ENCODE measurements around the gene ITPRID2. TPM values are rescaled to one million over a fixed set of nuclear protein-coding genes. Genes with fewer than 3 reads are reported as not detected.

ITPRID2 gene
- total RNA-seq, 1 experiment from 2014 or later, result 114 TPM

DNA sequence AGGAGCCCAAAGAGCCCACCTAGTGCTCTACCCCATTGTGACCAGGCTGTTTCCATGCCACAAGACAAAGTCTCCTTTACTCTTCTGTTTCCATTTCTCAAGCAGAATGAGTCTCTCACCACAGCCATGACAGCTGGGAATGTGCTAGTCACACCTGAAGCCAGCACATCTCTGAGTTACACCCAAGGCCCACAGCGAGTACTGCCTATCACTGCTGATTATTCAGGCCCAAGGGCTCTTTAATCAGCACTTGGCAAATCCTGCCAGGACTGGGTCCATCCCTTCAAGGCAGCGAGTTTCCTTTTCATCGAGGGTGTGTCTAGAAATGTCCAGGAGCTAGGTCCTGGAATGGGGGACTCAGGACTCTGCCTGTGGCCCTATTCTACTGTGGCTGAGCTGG, 79.5 kb downstream of the ITPRID2 start:
- Mint-ChIP-seq H3K27ac (ENCODE audit: low read depth, unreplicated experiment) (no peak overlapping the region), H3K4me3 (ENCODE audit: unreplicated experiment) (no peak overlapping the region), H3K4me1 (ENCODE audit: insufficient read depth, unreplicated experiment) (peaks cover 15% of the 10 kb centered on the region), H3K36me3 (ENCODE audit: insufficient read depth, unreplicated experiment) (no peaks in the 10 kb centered on the region), H3K9me3 (ENCODE audit: unreplicated experiment) (peaks cover 9% of the 10 kb centered on the region), H3K27me3 (ENCODE audit: insufficient read depth, unreplicated experiment) (no peaks in the 10 kb centered on the region)
- CTCF ChIA-PET, result interaction anchor here (0.6 to 0.7 kb wide), 3 partner anchors 16 to 108 kb away, joined by 3 to 5 read pairs (median 4); no protein-coding TSS in a partner anchor
- no TSS peak for BruUV-seq (replicated peaks)
- DNase-seq (ENCODE audit: unreplicated experiment), result no peak
- TF ChIP-seq, protein P1, sequence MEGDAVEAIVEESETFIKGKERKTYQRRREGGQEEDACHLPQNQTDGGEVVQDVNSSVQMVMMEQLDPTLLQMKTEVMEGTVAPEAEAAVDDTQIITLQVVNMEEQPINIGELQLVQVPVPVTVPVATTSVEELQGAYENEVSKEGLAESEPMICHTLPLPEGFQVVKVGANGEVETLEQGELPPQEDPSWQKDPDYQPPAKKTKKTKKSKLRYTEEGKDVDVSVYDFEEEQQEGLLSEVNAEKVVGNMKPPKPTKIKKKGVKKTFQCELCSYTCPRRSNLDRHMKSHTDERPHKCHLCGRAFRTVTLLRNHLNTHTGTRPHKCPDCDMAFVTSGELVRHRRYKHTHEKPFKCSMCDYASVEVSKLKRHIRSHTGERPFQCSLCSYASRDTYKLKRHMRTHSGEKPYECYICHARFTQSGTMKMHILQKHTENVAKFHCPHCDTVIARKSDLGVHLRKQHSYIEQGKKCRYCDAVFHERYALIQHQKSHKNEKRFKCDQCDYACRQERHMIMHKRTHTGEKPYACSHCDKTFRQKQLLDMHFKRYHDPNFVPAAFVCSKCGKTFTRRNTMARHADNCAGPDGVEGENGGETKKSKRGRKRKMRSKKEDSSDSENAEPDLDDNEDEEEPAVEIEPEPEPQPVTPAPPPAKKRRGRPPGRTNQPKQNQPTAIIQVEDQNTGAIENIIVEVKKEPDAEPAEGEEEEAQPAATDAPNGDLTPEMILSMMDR (IDR thresholded peaks at IDR 0.05; ENCODE audit: unreplicated experiment), result no peak
- POLR2A ChIA-PET, result no interaction called here
- intact Hi-C loops (cut with micrococcal nuclease), result no loop called here

DNA sequence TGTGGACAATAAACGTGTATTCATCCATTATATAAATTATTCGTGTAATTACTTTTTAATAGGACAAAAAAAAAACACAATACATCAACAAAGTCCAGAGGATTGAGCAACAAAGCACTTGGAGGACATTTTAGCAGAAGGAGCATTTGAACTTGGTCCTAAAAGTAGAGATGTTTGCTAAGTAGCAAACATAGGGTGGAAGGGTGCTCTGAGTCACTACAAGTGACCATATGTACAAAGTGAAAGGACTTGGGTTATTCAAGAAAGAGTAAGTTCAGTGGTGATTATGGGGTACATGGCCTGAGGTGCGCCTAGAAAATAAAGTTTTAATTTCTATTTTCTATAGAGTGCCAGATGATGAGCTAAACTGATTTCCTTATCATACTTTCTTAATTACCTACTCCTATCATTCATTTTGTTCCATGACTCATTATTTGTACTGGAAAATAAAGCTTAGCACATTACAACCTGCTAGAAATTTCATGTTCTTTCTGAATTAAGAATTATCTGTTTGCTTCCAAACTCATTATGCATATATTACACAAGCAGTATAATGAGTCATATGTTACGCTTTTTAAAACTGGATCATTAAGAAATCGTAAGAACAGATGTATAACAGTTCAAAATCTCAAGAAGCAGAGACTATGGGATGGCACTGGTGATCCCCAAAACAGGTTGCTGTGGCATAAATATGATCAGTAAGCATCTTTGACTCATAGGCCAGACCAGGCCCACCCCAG, 81.1 kb downstream of the ITPRID2 start:
- Mint-ChIP-seq H3K9me3 (ENCODE audit: unreplicated experiment) (peaks cover 3% of the 10 kb centered on the region), H3K27me3 (ENCODE audit: insufficient read depth, unreplicated experiment) (no peaks in the 10 kb centered on the region), H3K36me3 (ENCODE audit: insufficient read depth, unreplicated experiment) (peaks cover 6% of the 10 kb centered on the region), H3K27ac (ENCODE audit: low read depth, unreplicated experiment) (peak overlapping the region; percentile 81), H3K4me3 (ENCODE audit: unreplicated experiment) (no peak overlapping the region), H3K4me1 (ENCODE audit: insufficient read depth, unreplicated experiment) (peaks cover 21% of the 10 kb centered on the region)
- BruUV-seq (replicated peaks), result no TSS peak
- ChIA-PET POLR2A (interaction anchor here (0.6 to 1.6 kb wide), 6 partner anchors 12 to 94 kb away, joined by 3 to 7 read pairs (median 3); no protein-coding TSS in a partner anchor), CTCF (interaction anchor here (0.8 kb wide), 1 partner anchor 35 kb away, joined by 4 read pairs; no protein-coding TSS in a partner anchor)
- DNase-seq (ENCODE audit: unreplicated experiment), result peak; percentile 36
- TF ChIP-seq, protein P1 (IDR thresholded peaks at IDR 0.05; ENCODE audit: unreplicated experiment), result no peak
- intact Hi-C loops (cut with micrococcal nuclease), result no loop called here

DNA sequence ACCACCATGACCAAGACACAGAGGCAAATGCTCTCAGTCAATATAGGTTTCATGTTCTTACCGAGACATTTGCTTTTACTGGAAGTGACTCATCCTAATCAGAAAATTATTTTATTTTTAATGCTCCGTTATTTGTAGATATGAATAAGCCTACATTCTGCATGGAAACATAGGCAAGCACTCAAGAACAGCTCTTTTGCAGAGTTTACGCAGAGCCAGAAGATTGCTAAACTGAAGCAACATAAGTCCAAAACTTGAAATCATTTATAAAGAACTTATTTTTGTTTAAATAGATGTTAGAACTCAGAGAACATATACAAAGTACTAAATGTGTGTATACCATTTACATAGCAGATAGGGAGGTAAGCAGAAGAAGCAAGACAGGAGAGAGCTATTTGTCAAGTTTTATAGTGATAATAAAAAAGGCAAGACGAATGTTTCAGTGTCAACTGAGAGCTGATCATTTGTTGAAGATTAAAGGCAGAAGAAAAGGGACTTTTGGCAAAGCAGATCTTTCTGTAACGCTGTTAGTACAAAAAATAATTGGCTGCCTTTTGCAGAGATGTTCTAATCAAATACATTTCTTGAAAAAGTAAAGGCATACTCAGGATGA, 81.7 kb downstream of the ITPRID2 start:
- H3K27me3 Mint-ChIP-seq (ENCODE audit: insufficient read depth, unreplicated experiment), result no peaks in the 10 kb centered on the region
- peak overlapping the region; percentile 81 for H3K27ac Mint-ChIP-seq (ENCODE audit: low read depth, unreplicated experiment)
- H3K9me3 Mint-ChIP-seq (ENCODE audit: unreplicated experiment), result no peaks in the 10 kb centered on the region
- H3K4me3 Mint-ChIP-seq (ENCODE audit: unreplicated experiment), result no peak overlapping the region
- ChIA-PET POLR2A (interaction anchor here (0.7 to 1.6 kb wide), 4 partner anchors 12 to 94 kb away, joined by 3 to 7 read pairs (median 3); no protein-coding TSS in a partner anchor), CTCF (interaction anchor here (0.6 to 0.8 kb wide), 2 partner anchors 11 to 36 kb away, joined by 3 to 4 read pairs; no protein-coding TSS in a partner anchor)
- H3K4me1 Mint-ChIP-seq (ENCODE audit: insufficient read depth, unreplicated experiment), result peaks cover 28% of the 10 kb centered on the region
- BruUV-seq (replicated peaks), result no TSS peak
- H3K36me3 Mint-ChIP-seq (ENCODE audit: insufficient read depth, unreplicated experiment), result peaks cover 6% of the 10 kb centered on the region
- TF ChIP-seq, protein P1 (IDR thresholded peaks at IDR 0.05; ENCODE audit: unreplicated experiment), result no peak
- DNase-seq (ENCODE audit: unreplicated experiment), result no peak
- intact Hi-C loops (cut with micrococcal nuclease), result no loop called here

GRCh38 chr2:181977661-181978350, 86.3 kb downstream of the ITPRID2 start:
- H3K36me3 Mint-ChIP-seq (ENCODE audit: insufficient read depth, unreplicated experiment), result peaks cover 6% of the 10 kb centered on the region
- no peak overlapping the region for H3K4me3 Mint-ChIP-seq (ENCODE audit: unreplicated experiment)
- H3K27me3 Mint-ChIP-seq (ENCODE audit: insufficient read depth, unreplicated experiment), result no peaks in the 10 kb centered on the region
- no peaks in the 10 kb centered on the region for H3K9me3 Mint-ChIP-seq (ENCODE audit: unreplicated experiment)
- POLR2A ChIA-PET, result interaction anchor here (0.7 to 1.2 kb wide), 3 partner anchors 35 to 237 kb away, joined by 3 read pairs; partner anchors contain the start of gene ITPRID2
- no TSS peak for BruUV-seq (replicated peaks)
- intact Hi-C loops (cut with micrococcal nuclease), result no loop called here
- H3K27ac Mint-ChIP-seq (ENCODE audit: low read depth, unreplicated experiment), result peak overlapping the region; percentile 95
- TF ChIP-seq, protein P1 (IDR thresholded peaks at IDR 0.05; ENCODE audit: unreplicated experiment), result no peak
- DNase-seq (ENCODE audit: unreplicated experiment), result peak; percentile 86
- H3K4me1 Mint-ChIP-seq (ENCODE audit: insufficient read depth, unreplicated experiment), result peaks cover 21% of the 10 kb centered on the region
- CTCF ChIA-PET, result interaction anchor here (1.0 kb wide), 1 partner anchor 88 kb away, joined by 3 read pairs; no protein-coding TSS in a partner anchor
